ENCODE data around the gene PAPLN.

GRCh38 chr14:73203527-73203926, 33.8 kb upstream of the PAPLN start:
- TF ChIP-seq TCF4 (CRISPR knock-in tag; IDR thresholded peaks at IDR 0.05; ENCODE audit: borderline replicate concordance): no peak
- TF ChIP-seq RARB (CRISPR knock-in tag; IDR thresholded peaks at IDR 0.05): no peak
- TF ChIP-seq ZNF8 (CRISPR knock-in tag; IDR thresholded peaks at IDR 0.05): no peak
- TF ChIP-seq PATZ1 (CRISPR knock-in tag; IDR thresholded peaks at IDR 0.05; ENCODE audit: borderline replicate concordance): no peak
- no peak for TF ChIP-seq ESRRG (CRISPR knock-in tag; IDR thresholded peaks at IDR 0.05)
- TF ChIP-seq CREB5 (CRISPR knock-in tag; IDR thresholded peaks at IDR 0.05; ENCODE audit: low read depth): no peak
- no peak for TF ChIP-seq ZFP3 (CRISPR knock-in tag; IDR thresholded peaks at IDR 0.05)

Data from SK-N-SH treated with all-trans-retinoic acid at 6 μM for 48 hours (cell line).